ENCODE data around the gene HDAC7. TPM values are rescaled to one million over a fixed set of nuclear protein-coding genes. Genes with fewer than 3 reads are reported as not detected.

The HDAC7 gene
- total RNA-seq, 4 donors from 2014 or later = 55.9 to 96.5 (median 59.4) TPM

- Histone ChIP-seq H3K27me3 (no peaks in the 10 kb centered on the region), H3K9me3 (no peaks in the 10 kb centered on the region), H3K36me3 (peaks cover 0 to 100% of the 10 kb centered on the region in 2 donors), H3K4me1 (peaks cover 0 to 13% (median 4%) of the 10 kb centered on the region in 3 donors), H3K27ac (peak overlapping the region in 2 of 4 donors; percentile 17 to 48), H3K4me3 (no peak overlapping the region)
- WGBS, 2 donors (ENCODE audit: low coverage in 1 of 2) = no CpG with 5 or more reads among the region's 16 CpGs
- ATAC-seq = no peak
- TF ChIP-seq CTCF (IDR thresholded peaks at IDR 0.05) = no peak
- no peak for TF ChIP-seq POLR2AphosphoS5 (IDR thresholded peaks at IDR 0.05)
- TF ChIP-seq EP300 (IDR thresholded peaks at IDR 0.05) = no peak
- no peak for TF ChIP-seq POLR2A (IDR thresholded peaks at IDR 0.05)
Observed at GRCh38 chr12:47791874-47792273, 27.8 kb downstream of the HDAC7 start.

- ATAC-seq = no peak
- TF ChIP-seq CTCF (IDR thresholded peaks at IDR 0.05) (no peak), POLR2AphosphoS5 (IDR thresholded peaks at IDR 0.05) (no peak), EP300 (IDR thresholded peaks at IDR 0.05) (no peak), POLR2A (IDR thresholded peaks at IDR 0.05) (no peak)
- Histone ChIP-seq H3K4me3 (no peak overlapping the region), H3K27me3 (no peaks in the 10 kb centered on the region), H3K4me1 (peaks cover 0 to 19% (median 8%) of the 10 kb centered on the region in 3 donors), H3K27ac (peak overlapping the region in 1 of 4 donors; percentile 48), H3K9me3 (no peaks in the 10 kb centered on the region), H3K36me3 (peaks cover 0 to 100% of the 10 kb centered on the region in 2 donors)
- 63% methylated on average over 4 of the region's 14 CpGs; no CpG with 5 or more reads in 1 of the 2 donors for WGBS, 2 donors (ENCODE audit: low coverage in 1 of 2)
Observed at GRCh38 chr12:47791351-47791746, 28.4 kb downstream of the HDAC7 start.

GRCh38 chr12:47790676-47791350, 28.9 kb downstream of the HDAC7 start:
- H3K27ac ChIP-seq = peak overlapping the region in 2 of 4 donors; percentile 38 to 43
- H3K4me3 ChIP-seq = no peak overlapping the region
- no peaks in the 10 kb centered on the region for H3K9me3 ChIP-seq
- no peaks in the 10 kb centered on the region for H3K27me3 ChIP-seq
- peaks cover 0 to 24% (median 10%) of the 10 kb centered on the region in 3 donors for H3K4me1 ChIP-seq
- WGBS, 2 donors (ENCODE audit: low coverage in 1 of 2) = 80 to 100% methylated on average over 1 of the region's 20 CpGs
- TF ChIP-seq EP300 (IDR thresholded peaks at IDR 0.05) = no peak
- TF ChIP-seq POLR2AphosphoS5 (IDR thresholded peaks at IDR 0.05) = no peak
- TF ChIP-seq POLR2A (IDR thresholded peaks at IDR 0.05) = no peak
- TF ChIP-seq CTCF (IDR thresholded peaks at IDR 0.05) = no peak
- ATAC-seq = no peak
- H3K36me3 ChIP-seq = peaks cover 0 to 100% of the 10 kb centered on the region in 2 donors

- Histone ChIP-seq H3K27me3 (no peaks in the 10 kb centered on the region), H3K4me1 (peaks cover 0 to 28% (median 10%) of the 10 kb centered on the region in 3 donors), H3K36me3 (peaks cover 0 to 100% of the 10 kb centered on the region in 2 donors), H3K27ac (peak overlapping the region in 2 of 4 donors; percentile 23 to 38), H3K4me3 (no peak overlapping the region), H3K9me3 (no peaks in the 10 kb centered on the region)
- no peak for ATAC-seq
- WGBS, 2 donors (ENCODE audit: low coverage in 1 of 2) = no CpG with 5 or more reads among the region's 22 CpGs
- TF ChIP-seq POLR2AphosphoS5 (IDR thresholded peaks at IDR 0.05) (no peak), EP300 (IDR thresholded peaks at IDR 0.05) (no peak), CTCF (IDR thresholded peaks at IDR 0.05) (no peak), POLR2A (IDR thresholded peaks at IDR 0.05) (no peak)
Observed at GRCh38 chr12:47789712-47790489, 29.8 kb downstream of the HDAC7 start.
